KBM-7 (cell line): ENCODE measurements around the gene IGSF3.
"Not testable (repeated sequence)": the region's sequence is repeated elsewhere in the genome, so short reads cannot be mapped to it uniquely, and the experiment has no call there.

Experiments
- DNase-seq: peaks from one replicate; pipeline ENCODE4 v3.0.0-alpha.2; 2015
- in situ Hi-C: fragments of 300-500 bp; cut with MboI; formaldehyde crosslinking; loops from 2 replicates; pipeline ENCODE4 v1.14.3; 2020; ENCODE audit warnings: low sequenced_read_pairs, low pct_unique_long_range_greater_than_20kb, mixed read lengths

Gene IGSF3

DNA sequence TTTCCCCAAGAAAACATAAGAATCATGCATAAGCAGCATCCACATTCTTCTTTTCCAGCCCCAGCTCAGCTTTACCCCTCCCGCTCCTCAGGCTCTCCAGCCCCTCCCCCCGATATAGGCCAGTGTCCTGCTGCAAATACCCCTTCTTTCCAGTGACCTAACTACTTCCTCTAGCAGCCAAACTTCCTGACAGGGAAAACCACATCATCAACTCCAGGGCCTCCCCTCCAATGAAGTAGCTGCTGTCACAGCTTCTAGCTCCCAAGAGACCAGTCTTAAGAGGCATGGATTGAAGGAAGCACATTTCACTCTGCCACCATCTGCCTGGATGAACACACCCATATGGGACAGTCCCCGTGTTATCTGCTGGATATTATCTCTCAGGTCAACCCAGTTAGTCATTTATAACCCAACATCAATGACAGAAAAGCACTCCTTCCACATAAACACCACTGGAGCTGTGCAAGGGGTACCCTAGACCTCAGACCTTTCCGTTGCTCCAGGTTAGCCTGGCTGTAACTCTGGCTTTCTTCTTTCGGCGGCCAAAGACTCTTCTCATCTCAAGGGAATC is 57.6 kb downstream of the IGSF3 start:
- DNase-seq: peak; percentile 50
- in situ Hi-C loops: not testable (repeated sequence)

DNA sequence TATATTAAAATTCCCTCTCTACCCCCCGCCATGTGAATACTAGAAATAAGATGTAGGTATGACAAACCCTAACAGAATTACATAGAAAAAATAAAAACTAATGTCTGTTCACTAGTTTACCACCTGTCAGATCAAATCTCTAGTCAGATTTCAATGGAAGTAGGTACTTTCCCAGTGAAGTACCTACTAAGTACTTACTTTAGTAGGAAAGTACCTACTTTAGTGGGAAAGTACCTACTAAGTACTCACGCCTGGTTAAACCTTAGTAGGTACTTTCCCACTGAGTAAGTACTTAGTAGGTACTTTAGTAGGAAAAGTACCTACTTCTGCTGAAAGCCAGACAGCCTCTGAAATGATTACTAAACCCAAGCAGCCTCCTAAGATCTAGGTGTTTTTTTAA is 58.7 kb downstream of the IGSF3 start:
- in situ Hi-C loops, DNase-seq: not testable (repeated sequence)

DNA sequence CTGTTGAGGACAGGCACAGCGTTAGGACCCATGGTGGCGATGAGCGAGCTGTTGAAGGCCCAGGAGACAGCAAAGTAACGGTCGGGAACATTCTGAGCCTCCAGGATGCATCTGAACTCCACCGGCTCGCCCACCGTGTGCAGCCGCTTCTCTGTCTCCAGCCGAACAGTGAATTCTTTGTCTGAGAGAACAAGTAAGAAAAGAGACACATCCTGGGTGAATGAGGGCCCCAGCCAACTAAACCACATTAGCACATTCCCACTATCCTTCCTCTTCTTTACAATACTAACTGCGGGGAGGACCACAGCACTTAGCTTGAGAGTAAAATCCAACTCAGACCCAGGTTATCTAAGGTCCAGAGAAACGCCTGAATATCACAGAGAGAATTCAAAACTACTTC is 59.4 kb downstream of the IGSF3 start:
- DNase-seq, in situ Hi-C loops: not testable (repeated sequence)

DNA sequence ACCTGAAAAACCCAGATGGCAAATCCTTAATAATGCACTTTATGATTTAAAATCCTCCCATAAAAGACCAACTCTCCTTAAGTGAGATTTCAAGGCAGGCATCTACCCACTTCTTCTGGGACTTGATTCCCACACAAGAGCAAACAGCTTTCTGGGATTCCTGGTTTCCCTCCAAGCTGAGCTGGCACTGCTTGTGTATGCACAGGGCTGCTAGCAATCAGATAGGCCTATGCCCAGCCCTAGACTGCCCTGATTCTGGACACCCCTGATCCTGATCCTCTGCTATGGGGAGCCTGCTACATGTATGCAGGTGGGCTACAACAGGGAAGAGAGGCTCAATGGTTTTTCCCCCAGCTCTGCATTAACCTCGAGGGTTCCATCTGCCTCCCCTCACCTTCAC is 60.1 kb downstream of the IGSF3 start:
- in situ Hi-C loops, DNase-seq: not testable (repeated sequence)

DNA sequence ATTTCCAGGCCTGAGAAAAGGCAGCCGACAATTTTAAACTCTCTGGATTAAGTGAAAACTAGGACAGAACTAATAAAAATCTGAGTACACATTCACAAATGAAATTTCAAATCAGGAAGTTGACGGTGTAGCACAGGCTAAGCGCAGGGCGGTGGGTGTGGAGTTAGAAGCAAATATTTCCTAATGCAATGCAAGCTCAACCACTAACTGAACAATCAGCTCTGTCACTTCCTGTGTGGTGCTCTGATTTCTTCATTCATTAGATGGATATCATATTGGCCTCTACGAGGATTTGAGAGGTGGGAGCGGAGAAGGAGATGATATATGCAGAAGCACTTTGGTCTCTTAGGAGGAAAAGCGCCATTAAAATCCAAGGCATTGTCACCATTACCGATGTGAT is 61.5 kb downstream of the IGSF3 start:
- in situ Hi-C loops: not testable (repeated sequence)
- peak; percentile 53 for DNase-seq

DNA sequence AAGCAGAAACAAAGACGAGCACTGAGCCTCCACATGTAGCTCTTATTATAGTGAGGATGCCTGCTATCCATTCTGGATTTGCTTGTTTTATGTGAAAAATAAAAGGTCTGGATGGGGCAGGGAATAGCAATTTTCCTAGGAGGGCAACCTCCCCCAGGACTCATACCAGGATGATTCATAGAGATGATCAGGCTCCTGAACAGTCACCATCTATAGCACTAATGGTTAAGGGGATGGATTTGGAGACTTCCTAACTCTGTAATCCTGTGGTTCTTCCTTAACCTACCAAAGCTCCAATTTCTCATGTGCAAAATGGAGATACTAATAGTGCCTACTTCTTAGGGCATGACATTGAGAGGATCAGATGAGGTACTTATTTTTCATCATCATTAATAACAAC is 62.2 kb downstream of the IGSF3 start:
- no peak for DNase-seq
- in situ Hi-C loops: no loop called here

DNA sequence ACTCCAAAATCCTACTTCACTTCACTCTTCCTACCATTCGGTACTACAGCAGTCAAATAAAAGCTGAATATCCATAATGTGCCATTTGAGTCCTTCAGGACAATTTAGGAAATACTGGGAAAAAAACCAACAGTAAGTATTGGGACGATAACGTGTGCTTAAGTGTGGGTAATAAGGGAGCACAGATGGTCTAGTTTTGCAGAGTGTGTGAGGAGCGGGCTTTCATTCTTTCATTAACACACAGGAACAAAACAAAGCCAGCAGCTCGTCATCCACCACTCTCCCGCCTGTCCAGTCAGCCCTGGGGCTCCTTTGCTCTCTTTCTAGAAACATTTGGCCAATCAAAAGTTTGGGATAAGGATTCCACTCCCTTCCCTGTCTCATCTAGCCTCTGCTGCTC is 63.1 kb downstream of the IGSF3 start:
- DNase-seq, in situ Hi-C loops: not testable (repeated sequence)

DNA sequence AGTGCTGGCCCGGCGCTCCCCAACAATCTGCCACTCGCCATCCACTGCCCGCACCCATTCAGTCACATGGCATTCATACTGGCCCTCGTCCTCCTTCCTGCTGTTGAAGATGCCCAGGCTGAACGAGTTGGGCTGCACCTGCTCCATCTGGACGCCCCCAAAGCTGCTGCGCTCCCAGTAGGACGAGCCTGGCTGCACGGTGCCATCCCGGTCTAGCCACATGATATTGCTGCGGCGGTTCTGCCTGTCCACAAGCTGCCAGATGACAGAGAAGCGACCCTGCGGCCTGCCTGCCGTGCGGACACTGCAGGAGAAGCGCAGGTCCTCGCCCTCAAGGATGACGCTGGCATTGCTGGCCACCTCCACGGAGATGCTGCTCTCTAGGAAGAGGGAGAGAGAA is 63.9 kb downstream of the IGSF3 start:
- in situ Hi-C loops, DNase-seq: not testable (repeated sequence)

DNA sequence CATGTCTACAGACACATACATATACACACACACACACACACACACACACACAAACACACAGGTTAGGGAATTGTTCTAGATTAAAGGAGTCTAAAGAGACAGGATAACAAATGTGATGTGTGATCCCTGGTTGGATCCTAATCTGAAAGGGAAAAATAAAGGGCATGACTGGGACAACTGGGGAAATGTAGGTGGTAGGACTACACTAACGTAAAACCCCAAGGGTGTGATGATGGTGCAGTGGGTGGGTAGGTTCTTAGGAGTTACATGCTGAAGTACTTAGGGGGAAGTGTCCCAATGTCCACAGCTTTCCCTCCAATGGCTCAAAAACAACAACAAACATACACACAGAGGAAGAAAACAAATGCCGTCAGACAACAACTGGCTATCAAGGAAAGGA is 68.2 kb downstream of the IGSF3 start:
- DNase-seq, in situ Hi-C loops: not testable (repeated sequence)

DNA sequence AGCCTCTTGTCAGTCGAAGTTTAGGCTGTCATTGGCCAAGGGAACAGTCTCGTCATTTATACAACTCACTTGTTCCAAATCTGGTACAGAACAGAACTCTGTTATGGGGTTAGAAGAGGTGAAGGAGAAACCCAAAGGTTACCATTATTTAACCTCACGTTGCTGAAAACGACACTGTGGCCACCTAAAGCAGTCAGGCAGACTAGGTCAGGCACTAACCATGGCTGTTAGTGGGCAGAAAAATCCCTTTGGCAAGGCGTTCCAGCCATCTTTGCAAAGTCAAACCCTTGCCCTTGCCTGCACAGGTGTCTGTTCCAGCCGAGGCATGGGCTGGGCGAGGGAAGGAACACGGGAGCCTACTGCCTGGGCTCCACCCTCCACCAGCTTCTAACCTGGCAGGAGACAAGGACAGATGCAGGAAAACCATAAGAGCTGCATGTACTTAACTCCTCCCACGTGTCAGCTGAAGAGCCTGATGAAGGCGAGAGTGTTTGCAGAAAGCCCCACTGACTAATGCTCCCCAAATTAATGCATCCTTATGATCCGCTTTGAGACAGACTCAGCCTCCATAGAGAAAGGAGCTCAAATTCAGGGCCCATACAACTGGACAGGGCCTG is 69.0 kb downstream of the IGSF3 start:
- in situ Hi-C loops, DNase-seq: not testable (repeated sequence)

DNA sequence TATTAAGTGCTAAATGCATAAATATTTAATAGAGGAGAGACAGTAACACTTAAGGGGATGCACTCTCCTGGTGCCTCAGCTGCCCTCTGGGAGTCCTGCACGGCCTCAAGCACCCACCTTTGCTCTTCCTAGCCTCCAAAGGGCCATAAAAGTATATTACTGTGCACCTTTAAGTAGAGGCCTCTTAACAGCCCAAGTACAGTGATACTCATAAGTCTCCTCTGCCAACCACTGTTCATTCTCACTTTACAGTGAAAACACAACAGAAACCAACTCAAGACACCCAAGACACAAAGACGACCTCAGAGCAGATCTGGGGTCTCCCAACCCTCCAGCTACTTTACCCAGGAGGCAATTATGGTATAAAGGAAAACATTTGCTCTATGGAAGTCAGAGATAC is 70.1 kb downstream of the IGSF3 start:
- in situ Hi-C loops, DNase-seq: not testable (repeated sequence)

DNA sequence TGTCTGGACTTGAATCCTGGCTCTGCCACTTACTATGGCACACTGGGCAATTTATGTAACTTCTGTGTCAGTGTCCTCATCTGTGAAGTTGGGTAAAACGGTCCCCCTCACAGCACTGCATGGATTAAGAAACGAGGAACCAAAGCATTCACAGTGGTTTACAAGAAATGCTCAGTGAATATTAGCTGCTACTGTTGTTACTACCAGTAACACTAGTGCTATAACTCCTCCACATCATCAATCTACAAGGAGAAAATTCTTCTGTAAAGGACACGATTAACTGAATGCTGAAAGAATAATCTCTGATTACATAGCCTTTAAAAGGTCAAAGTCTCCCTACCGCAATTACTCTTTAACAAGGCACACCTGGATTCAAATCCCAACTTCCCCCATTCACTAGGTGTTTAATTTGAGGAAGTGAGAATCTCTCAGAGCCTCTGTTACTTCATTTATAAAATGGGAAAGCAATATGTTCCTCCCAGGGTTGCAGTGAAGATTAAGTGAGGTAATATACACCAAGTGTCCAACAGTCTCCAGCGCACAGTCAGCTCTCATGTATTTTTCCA is 70.7 kb downstream of the IGSF3 start:
- in situ Hi-C loops: not testable (repeated sequence)
- peak; percentile 20 for DNase-seq

DNA sequence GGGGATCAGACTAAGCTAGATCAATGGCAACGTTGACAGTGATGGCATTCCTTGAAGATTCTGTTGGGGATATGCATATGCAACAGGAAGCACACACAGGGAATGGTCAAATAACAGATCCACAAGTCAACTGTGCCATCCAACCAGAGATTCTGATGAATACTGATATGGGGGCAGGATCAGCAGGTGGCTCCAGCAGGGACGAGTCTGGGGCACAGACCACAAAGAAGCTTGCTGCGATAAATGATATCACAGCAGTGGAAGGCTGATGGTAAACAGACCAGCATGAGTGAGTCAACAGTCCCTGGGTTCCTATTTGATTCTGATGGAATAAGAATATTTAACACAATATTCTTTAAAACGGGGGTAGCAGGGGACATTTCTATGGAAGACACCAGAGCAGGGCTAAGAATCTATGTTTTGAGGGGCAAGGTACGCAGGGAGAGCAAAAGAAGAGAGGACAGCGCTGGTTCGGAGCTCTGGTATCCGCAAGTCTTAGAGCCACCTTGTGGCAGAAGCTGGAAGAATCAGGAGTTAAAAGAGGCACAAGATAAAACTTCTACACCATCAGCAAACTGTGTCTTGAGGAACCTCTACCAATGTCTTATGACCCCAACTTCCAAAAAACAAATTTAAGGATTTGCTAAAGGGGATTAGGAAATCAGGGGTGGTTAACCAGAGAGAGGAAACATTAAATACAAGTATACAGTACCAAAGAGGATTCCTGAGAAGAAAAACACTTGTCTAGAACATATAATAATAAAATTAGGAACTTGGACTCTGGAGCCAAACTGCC is 71.4 kb downstream of the IGSF3 start:
- in situ Hi-C loops: not testable (repeated sequence)
- DNase-seq: peak; percentile 40

DNA sequence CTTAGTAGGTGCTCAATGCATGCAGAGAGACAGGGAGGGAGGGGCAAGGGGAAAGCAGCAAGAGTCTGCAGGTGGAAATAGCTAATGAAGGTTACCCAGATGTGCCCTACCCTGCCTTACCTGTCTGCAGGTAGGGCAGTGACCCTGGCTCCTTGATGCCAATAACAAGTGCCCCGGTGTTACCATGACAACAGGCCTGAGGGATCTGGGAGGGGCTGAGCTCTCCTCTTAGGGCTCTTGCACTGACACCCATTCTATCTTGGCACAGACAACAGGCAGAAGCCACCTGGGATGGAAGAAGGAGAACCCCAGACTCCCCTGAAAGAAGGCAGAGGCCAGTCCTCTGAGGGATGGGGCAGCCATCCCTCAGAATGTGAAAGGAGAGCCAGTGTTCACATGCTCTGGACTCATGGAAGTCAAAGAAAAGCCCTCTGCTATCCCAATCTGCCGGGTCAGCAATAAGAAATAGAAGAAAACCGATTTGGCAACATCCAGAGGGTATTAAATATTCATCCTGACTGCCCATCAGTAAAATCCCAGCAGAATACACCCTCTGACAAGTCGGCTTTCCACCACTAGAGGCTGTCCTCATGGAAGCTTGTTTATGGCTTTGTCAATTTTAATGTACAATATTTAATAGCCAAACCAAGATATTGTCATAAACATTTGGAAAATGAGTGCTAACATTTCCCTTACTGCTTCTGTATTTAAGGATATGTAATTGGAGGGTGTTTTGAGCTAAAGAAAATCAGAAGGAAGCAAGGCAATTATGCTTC is 72.3 kb downstream of the IGSF3 start:
- DNase-seq, in situ Hi-C loops: not testable (repeated sequence)

DNA sequence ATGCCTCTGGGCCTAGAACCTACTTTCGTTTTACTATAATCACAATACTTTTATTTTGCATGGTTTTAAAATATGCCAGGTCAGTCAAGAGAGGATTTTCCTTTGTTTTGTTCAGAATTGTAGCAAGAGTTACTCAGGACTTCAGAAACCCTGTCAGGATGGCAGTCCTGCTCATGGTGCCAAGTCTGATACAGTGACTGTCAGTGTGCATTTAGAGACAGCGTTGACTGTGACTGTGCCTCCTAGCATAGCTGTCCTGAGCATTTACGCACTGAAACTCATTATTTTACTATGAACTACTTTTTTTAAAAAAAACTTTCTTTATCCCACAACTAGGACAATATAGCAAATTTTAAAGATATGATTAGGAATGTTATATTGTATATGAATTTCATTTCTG is 73.6 kb downstream of the IGSF3 start:
- in situ Hi-C loops, DNase-seq: not testable (repeated sequence)

DNA sequence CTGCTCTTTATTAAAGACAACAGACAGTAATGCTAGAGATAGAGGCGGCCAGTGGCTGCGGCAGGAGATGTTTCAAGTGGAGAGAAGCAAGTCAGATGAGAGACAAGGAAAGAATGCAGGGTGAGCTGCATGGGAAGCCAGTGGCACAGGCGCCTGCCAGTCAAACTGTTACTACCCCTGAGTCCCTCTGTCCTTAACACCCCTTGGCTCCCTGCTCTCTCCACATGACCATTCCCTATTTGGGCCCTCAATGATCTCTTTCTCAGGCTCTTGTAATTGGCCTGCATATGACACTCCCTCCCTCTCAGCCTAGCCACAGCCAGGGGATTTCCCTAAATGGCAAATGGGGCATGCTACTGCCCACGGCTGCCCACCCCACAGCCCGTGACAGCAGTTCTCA is 74.1 kb downstream of the IGSF3 start:
- in situ Hi-C loops, DNase-seq: not testable (repeated sequence)

DNA sequence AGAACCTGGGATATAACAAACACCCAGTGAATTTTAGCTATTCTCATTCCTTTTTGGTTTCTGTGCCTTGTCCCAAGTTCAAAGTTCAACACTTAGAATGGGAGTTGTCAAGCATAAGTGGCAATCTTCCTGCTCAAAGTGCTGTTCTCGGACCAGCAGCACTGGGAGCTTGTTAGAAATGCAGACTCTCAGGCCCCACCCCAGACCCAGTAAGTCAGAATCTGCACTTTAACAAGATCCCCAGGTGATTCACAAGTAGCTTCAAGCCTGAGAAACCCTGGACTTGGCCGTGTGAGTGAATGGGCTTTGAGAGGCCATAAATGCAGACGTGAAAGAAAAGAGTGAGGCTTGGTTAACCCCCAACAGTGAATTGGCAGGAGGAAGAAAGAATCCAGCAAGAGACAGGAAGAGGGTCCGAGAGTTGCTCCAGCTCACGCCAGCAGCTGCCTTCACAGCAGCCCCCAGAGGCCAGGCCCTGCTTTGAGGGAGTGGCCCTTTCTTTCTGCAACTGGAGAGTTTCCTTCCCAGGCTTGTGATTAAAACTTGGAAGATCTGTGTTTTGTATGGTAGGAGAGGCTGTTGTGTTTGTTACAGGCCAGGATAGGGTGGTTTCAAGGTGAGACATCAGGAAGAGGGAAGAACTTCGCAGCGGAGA is 75.5 kb downstream of the IGSF3 start:
- in situ Hi-C loops, DNase-seq: not testable (repeated sequence)

DNA sequence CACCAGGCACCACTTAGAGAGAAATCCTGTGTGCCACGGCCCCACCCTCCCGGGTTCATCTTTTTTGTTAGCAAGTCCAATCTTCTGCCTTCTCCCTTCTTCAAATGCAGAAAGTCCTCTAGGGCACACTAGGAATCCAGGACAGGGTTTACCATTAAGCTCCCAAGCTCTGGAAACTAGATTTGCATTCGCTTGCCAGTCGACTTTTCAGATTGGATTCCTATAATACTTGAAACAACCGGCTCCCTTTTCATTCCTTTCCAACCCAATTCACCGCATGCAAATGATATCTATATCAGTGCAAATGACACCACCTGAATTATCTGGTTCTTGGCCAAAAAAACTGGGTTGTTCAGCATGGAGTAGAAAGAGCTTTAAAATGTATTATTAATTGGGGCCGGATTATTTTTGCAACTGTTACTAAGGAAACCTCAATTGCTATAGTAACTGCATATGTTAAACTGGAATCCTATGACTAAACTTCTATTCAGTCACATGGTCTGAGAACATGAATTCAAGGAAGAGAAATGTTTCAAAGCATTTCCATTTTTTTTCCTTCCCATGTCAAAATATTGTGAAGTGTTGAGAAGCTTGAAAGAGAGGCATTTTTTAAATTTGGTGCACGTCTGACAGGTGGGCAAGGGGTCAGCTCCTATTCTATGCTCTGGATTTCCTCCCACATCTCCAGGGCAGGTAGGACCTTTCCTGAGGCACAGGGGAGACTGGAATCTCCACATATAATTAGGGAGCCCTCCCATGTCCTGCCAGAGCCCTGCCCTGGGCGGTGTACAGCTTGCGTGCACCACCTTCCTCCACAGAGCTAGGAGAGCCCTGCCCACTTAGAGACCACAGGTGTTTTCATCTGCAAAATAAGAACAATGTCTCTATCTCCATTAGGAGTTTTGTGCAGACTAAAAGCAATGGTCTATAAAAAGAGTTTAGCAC is 76.3 kb downstream of the IGSF3 start:
- in situ Hi-C loops, DNase-seq: not testable (repeated sequence)
